Left colon (tissue), 2 donors: Measurements from ENCODE around the gene SH3RF2. TPM values are rescaled to one million over a fixed set of nuclear protein-coding genes. Genes with fewer than 3 reads are reported as not detected.
A peak's percentile ranks its signal among the peaks of the same experiment; 100 is the strongest.
"Not testable (repeated sequence)": the region's sequence is repeated elsewhere in the genome, so short reads cannot be mapped to it uniquely, and the experiment has no call there.

Experiments
- ATAC-seq: fragments of 200-7000 bp; cut with Tn5 transposase; one replicate; pipeline ENCODE4 v1.9.1; 2020; ENCODE audit warnings: mild to moderate bottlenecking, moderate library complexity
- DNase-seq, 2 donors: peaks; one replicate each; pipeline ENCODE4 v3.0.0-alpha.2; 2020
- intact Hi-C, 2 donors: fragments of 100-400 bp; cut with DNase I in 1 of 2; cut with micrococcal nuclease in 1 of 2; formaldehyde crosslinking; loops; one replicate each; pipeline versions ENCODE4 v1.11.2 to v1.14.0; 2022; cut with DNase I, micrococcal nuclease
- total RNA-seq, 2 donors: library from RNA; stranded (reverse); fragmentation: NEBNext Ultra II Directional; extraction: Animal tissue kit (Norgen Biotek cat#: 25700); gene quantifications; one replicate each; pipeline ENCODE4 v1.2.1, GENCODE V29; 2021
- donor health status: DM: no; HTN: no; CAD: no.
- donor health status: DM: yes; HTN: yes; CAD: no.

Gene SH3RF2
- total RNA-seq, 2 donors from 2014 or later, result 54.9 to 62.9 TPM

DNA sequence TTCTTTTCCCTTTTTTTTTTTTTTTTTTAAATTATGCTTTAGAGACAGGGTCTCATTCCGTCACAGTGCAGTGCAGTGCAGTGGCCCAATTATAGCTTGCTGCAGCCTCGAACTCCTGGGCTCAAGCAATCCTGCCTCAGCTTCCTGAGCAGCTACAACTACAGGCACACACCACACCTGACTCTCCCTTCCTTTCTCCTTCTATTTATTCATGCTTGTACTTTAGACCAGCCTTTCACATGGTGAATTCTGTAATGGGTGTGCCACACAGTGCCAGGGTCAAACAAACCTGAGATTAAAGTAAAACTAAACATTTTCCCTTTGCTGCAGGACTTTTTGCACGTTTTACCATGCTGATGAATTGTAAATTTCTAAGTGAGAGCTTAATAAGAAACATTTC, 8.0 kb downstream of the SH3RF2 start:
- ATAC-seq (peak; percentile 87), DNase-seq (peak; percentile 30 to 50)
- intact Hi-C loops, result no loop called here

DNA sequence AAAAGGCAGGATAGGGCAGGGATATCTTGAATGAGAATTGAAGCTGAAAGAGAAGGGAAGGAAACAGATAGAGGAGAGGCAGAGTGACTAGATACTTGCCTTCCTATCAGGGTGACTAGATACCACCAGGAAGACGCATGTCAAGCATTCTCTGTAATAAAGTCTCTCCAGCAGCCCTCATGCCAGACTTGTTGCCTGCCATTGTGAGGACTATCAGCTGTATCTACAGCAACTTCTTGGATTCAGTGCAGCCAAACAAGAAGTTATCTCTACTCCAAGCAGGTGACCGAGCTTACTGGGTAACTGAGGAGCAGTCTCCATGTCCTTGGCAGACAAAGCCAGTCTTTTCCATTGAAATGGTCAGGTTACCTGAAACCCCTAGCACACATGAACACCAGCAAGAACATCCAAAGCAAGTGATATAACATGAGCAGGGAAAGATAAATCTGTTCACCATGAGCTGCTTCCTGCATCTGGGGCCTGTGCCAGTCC, 9.3 kb downstream of the SH3RF2 start:
- ATAC-seq (no peak), DNase-seq (no peak)
- intact Hi-C loops, result no loop called here

DNA sequence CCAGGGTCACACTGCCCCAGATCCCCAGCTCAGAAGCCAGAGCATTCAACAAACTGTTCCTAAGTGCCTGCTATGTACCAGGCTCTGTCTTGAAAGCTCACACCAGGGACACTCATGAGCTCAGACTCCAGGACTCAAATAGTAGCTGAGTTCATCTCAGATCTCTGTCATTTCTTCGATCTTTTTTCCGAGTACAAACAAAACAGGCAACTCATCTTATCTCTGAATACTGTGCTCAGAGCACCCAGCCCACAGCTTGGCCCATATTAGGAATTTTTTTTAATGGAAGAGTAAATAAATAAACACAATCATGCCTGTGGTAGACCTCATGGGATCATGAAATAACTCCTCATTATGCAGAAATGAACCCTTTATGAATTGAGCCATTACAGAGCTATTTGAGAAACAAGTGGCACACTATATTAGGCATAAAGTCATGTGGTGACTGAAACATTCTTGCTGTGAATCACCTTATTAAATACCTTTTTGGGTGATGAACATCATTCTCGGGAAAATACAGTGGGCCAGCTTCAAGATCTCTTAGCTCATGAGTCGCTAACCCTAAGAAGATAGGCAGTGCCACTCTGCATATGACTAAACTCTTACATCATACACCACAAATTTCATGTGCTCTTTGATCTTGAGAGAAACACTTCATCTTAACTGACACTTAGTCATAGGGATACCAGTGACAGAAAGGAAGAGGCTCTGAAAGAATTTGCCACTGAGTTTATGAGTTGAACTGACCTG, 9.9 kb downstream of the SH3RF2 start:
- intact Hi-C loops, result no loop called here
- no peak for DNase-seq
- peak; percentile 40 for ATAC-seq

DNA sequence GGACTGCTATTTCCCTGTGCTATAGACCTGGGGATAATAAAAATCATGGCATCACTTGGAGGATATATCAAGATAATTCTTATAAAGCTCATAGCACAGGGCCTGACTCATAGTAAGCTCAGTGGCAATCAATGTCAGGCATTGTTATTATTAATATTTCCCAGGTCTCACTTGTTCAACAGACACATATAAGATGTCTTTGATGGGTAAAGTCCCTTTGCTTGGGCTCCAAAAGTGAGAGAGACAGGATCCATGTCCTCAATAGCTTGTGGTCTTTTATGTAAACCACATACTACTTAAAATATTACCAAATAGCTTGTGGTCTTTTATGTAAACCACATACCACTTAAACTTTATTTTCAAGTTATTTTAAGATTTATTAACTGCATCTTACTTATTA, 11.2 kb downstream of the SH3RF2 start:
- DNase-seq (no peak), ATAC-seq (no peak)
- intact Hi-C loops, result no loop called here

DNA sequence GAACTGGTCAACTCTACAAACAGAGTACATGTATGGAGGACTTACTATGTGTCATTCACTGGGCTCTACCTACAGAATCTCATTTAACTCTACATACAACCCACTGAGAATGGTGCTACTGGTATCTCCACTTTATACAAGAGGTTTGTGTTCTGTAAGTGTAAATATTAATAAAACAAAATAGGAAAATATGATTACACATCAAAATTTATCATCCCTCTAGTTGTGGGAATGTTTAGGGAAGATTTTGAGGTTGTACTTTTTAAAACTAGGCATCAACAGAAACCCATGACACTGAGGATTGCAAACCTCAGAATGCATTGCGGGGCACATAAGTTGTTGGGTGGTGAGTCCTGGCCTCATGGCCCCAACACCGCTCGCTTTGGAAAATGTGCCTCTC, 11.7 kb downstream of the SH3RF2 start:
- ATAC-seq (no peak), DNase-seq (no peak)
- intact Hi-C loops, result no loop called here

DNA sequence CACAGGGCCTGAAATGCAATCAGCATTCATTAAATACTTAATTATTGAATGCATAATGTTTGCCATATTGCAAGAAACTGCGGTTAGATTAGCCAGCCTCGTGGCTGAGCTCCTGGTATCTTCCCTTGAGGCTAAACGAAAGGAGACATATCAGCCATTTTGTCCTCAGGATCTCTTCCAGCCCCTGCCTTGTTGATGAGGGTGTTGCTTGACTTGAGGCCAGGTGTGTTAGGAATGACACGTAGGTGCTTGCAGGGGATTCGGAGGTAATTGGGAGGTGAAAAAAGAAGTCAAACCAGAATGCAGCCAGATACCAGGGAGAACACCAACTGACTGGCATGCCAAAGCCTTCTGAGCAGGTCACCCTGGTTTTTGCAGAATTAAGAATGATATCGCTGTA, 12.5 kb downstream of the SH3RF2 start:
- DNase-seq (no peak), ATAC-seq (no peak)
- intact Hi-C loops, result no loop called here

DNA sequence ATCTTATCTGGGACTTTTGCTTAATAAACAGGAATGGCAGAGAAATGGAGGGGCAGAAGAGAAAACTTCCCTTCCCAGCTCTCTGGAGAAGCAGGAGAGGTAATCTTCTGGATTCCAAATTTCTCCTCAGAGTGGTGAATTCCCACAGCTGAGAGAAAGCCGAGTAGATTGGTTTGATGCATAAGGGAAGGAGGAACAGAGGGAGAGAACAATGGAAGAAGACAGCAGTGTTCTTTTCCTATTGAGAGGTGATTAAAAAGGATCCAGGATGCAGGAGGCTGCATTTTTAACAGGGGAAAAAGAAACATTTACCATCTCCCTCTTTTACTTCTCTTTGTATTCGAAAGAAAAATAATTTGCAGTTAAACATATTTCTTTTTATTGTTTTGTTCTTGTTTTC, 13.1 kb downstream of the SH3RF2 start:
- intact Hi-C loops, result no loop called here

DNA sequence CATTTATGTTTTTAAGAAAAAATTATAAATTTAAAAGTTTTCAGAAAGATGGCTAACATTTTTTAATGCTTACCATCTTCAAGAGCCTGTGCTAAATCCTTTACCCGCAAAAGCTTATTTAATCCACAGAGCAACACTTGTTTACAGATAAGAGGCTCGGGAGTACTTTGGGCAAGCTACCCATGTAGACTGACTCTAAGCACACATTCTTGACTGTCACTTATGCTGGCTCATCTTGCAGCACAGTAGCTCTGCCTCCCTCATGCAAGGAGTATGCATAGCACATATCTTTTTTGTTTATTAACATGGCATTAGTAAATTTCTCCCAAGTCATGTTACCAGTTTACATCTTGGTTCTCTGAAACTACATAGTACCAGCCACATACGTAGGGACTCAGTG, 14.7 kb downstream of the SH3RF2 start:
- intact Hi-C loops, result no loop called here
- ATAC-seq (no peak), DNase-seq (no peak)

More for the DNA sequence above, 13.1 kb downstream of the SH3RF2 start:
- DNase-seq (no peak), ATAC-seq (no peak)

DNA sequence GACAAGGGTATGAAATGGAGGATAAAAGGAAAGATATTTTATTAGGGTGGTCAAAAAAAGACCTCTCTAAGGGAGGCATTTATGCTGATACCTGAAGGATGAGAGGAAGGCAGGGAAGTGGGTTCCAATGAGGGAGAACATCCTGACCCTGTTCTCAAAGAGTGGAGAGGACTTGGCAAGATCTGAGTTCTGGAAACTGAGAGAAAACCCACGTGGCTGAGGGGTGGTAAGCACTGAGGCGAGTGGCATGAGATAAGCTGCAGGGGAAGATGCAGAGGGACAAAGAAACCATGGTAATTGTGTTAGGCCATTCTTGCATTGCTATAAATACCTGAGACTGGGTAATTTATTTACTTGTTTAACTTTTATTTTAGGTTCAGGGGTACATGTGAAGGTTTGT, 16.8 kb downstream of the SH3RF2 start:
- DNase-seq, result no peak
- intact Hi-C loops, result no loop called here
- no peak for ATAC-seq

DNA sequence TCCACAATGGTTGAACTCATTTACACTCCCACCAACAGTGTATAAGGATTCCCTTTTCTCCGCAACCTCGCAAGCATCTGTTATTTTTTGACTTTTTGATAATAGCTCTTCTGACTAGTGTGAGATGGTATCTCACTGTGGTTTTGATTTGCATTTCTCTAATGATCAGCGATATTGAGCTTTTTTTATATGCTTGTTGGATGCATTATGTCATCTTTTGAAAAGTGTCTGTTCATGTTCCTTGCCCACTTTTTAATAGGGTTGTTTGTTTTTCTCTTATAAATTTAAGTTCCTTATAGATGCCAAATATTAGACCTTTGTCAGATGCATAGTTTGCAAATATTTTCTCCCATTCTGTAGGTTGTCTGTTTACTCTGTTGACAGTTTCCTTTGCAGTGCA, 17.8 kb downstream of the SH3RF2 start:
- ATAC-seq, DNase-seq, intact Hi-C loops: not testable (repeated sequence)

DNA sequence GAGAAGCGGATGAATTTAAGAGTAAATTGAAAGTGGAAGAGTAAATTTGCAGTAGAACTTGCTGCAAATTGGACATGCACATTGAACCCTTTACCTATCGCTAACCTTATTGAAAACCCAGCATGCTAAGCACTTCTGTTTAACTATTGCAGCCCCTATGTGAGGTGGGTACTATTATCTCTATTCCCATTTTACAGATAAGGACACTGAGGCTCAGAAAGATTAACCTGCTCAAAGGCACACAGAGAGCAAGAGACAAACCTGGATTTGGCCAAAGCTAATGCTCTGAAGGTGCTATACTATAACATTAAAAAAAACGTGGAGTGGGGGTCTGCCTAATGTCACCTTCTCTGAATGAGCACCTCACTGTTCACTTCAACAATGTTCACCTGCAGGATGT, 21.0 kb downstream of the SH3RF2 start:
- no peak for ATAC-seq
- intact Hi-C loops, result no loop called here
- DNase-seq, result no peak

DNA sequence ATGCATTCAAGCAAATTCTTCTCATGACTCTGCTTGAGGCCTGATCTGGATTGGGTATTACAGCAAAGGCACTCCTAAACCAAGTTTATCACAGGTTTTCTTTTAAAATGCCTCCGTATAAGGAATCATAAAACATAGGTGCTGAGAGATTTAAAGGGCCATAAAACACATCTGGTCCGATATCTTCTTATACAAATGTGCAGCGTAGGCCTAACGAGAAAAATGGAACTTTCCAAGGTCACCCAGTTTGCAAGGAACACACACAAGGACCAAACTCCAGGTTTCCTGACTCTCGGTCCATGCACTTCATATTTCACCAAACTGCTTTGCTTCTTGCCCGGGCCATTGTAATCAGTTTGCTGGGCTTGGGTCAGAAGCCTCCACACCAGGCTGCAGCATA, 22.1 kb downstream of the SH3RF2 start:
- intact Hi-C loops, result no loop called here
- DNase-seq, result no peak
- peak; percentile 80 for ATAC-seq

DNA sequence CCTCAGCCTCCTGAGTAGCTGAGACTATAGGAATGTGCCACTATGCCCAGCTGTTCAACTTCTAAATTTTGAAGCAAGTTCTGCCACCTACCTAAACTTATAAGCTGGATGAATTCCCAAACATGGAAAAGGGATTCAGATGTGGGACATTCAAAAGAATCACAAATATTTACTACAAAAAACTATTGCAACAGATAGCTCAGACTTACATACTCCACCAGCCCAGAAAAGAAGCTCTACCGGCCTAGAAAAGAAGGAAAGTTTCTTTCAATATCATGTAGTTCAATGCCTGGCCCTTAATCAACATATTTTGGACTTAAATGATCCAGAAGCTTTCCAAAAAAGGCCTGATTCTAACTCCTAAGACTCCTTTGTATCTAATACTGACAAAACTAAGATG, 23.8 kb downstream of the SH3RF2 start:
- ATAC-seq, result no peak
- intact Hi-C loops, result no loop called here
- no peak for DNase-seq

DNA sequence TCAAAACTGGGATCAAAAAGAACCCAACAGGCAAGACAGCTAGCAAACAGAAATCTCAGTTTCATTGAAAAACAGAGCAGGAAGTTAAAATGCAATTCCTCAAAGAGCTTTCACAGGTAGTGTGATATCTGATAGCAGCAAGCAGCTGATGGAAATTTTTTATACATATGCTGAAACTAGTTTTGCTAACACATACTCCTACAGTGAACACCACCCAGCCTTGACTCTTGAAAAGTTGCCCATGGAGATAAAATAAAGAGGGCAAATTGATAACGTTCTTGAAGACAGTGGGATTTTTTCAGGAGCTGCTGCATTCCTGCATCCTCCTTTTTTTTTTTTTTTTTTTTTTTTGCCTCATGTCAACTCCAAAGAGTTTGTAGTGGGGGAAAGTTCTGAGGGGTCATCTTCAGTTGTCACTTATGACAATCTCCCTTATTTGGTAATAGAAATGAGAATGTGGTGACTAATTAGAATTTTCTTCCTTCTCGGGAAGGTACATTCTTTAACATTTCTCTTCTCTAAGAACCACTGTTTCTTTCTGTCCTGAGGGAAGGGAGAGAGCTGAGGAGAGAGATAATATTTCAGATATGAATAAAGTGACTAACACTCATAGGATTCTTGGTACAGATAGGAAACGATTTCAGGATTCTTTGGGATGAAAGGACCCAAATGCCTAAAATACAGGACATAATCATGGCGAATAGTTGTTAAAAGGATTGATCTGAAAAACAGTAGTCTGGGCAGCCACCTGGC, 24.6 kb downstream of the SH3RF2 start:
- no peak for DNase-seq
- ATAC-seq, result no peak
- intact Hi-C loops, result no loop called here

DNA sequence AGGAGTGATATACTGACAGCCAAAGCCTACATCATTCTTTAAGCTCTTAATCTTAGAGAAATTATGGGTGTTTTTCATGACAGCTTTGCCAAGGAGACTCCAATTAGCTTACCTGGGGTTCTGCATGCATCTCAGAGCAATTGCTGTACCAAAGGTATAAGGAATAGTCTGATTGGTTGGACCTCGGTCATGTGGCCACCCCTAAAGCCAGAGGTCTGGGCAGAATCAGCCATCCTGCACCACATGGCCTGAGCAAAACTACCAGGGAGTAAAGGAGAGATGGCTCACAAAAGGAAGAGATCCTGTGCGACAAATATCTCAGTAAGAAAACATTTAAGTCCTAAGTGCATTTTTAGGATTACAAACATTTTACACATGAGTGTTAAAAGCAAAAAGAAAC, 25.6 kb downstream of the SH3RF2 start:
- intact Hi-C loops, result no loop called here
- ATAC-seq, result no peak
- no peak for DNase-seq

DNA sequence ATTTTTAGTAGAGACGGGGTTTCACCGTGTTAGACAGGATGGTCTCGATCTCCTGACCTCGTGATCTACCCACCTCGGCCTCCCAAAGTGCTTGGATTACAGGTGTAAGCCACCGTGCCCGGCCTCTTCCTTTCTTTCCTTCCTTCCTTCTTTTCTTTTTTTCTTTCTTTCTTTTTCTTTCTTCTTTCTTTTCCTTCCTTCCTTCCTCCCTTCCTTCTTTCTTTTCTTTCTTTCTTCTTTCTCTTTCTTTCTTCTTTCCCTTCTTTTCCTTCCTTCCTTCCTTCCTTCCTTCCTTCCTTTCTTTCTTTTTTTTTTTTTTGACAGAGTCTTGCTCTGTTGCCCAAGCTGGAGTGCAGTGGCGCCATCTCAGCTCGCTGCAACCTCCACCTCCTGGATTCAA, 27.6 kb downstream of the SH3RF2 start:
- DNase-seq, ATAC-seq, intact Hi-C loops: not testable (repeated sequence)

DNA sequence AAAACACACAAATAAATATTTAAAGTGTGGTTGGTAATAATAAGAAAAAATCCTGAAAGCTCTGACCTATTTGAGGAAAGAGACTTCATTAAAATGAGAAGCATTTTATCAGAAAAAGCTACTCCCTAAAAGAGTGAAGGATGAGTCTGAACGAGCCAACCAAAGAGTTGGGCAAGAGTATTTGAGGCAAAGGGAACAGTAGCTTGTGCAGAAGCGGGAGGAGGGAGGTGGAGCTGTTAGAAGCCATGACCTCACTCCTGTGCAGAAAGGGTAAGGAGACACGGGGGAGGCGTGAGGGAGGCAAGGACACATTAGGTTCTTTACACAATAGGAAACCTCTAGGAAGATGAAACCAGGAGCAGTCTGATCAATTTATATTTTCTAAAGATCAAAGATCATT, 29.4 kb downstream of the SH3RF2 start:
- intact Hi-C loops, result no loop called here
- DNase-seq (no peak), ATAC-seq (peak; percentile 51)

DNA sequence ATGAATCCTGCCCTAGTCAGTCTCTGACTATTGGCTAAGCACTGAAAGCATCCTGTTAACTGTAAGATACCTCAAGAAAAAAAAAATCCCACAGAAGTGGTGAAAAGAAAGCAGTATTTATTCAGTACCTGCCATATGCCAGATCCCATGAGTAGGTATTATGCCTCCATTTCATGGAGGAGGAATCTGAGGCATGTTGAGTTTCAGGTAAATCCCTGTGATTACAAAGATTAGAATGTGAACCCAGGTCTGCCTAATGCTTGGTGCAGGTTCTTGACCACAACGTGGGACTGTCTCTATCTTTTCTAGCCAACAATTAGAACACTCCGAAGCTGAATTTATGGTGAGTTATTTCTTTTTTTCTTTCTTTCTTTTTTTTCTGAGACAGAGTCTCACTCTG, 30.9 kb downstream of the SH3RF2 start:
- ATAC-seq (no peak), DNase-seq (no peak)
- intact Hi-C loops, result no loop called here

DNA sequence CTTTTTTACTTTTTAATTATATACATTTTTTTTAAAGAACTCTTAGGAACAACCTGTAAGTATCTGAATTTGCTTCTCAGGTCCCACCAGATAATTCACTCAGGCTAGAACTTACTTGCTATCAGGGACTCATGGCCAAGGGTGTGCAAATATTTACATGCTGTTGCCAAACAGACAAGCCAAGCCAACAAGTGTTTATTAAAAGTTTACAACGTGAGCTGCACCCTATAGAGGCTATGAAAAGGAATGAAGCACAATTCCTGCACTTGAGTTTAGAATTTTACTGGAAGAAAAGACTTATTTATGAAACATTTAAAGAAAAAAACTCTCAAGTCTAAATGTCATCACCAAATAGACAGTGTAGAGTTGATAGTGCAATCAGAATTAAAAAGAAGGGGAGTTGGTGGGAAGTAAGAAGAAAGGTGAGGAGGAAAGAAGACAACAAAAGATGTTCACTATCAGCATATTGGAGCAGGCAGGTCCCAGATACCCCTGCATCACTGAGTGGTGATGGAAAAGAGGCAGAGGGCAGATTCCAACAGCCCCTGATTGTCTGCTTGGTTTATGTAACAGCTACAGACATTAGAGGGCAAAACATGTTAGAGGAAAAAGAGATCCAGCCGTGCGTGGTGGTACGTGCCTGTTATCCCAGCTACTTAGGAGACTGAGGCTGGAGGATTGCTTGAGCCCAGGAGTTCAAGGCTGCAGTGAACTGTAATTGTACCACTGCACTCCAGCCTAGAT, 32.8 kb downstream of the SH3RF2 start:
- ATAC-seq, result peak; percentile 81
- no peak for DNase-seq
- intact Hi-C loops, result no loop called here

DNA sequence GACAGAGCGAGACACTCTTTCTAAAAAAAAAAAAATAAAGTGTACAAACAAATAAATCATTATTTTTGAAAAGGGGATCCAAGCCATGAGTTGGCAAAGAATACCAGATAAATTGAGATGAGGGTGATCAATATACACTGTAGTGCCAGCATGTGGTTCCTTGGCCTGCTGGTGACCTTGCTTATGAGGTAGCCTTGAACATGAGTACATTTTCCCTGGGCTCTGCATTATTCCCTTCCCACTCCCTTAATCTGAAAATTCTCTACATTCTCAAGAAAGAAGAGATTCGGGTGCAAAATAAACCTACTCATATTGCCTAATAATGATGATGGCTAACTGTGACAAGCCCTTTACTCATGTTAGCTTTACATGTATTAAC, 33.3 kb downstream of the SH3RF2 start:
- intact Hi-C loops, result no loop called here
- no peak for DNase-seq
- ATAC-seq, result no peak
